HCT116 (cell line): ENCODE measurements around the gene FAM221A. TPM values are rescaled to one million over a fixed set of nuclear protein-coding genes. Genes with fewer than 3 reads are reported as not detected.
A peak's percentile ranks its signal among the peaks of the same experiment; 100 is the strongest.

Source experiments
- ATAC-seq: fragments of 200-7000 bp; cut with Tn5 transposase; 2 replicates; pipeline ENCODE4 v1.9.1; 2020; ENCODE audit warnings: mild to moderate bottlenecking, moderate library complexity
- BruUV-seq: library from RNA; stranded (reverse); fragments of 400-500 nt; replicated peaks from 2 replicates; lab custom pipeline; 2021; lab: Mats Ljungman, UMichigan
- CTCF ChIA-PET: fragments of 300-600 bp; sonication (Branson Sonifier 250); formaldehyde crosslinking; loops from one replicate; lab custom pipeline; 2021; ENCODE audit warnings: antibody characterized with exemption; lab: Charles Lee
- POLR2A ChIA-PET: fragments of 300-600, 350-600 bp; sonication (Branson Sonifier 250); formaldehyde crosslinking; loops from one replicate; lab custom pipeline; 2021; ENCODE audit warnings: antibody characterized with exemption; lab: Charles Lee
- RAD21 ChIA-PET, 2 experiments: fragments of 300-600 bp; sonication (Branson Sonifier 250); formaldehyde crosslinking; loops; one replicate each; lab custom pipeline; 2023; ENCODE audit warnings: low total read pairs in 2 of 2; ENCODE audit not compliant: uncharacterized antibody in 2 of 2, unreplicated experiment in 2 of 2, low non-redundant PET in 1 of 2; lab: Charles Lee
- DNase-seq: peaks from one replicate; pipeline ENCODE4 v3.0.0-alpha.2; 2010; ENCODE audit warnings: low read depth, low spot score
- H2AFZ ChIP-seq: fragments of 200-600 bp; shearing (Covaris generic), sonication (generic); 2 replicates; pipeline ENCODE4 v1.6.1; 2017; ENCODE audit warnings: low read depth, mixed run types, mixed read lengths, antibody characterized with exemption, low read length; ENCODE audit not compliant: poor library complexity, severe bottlenecking
- H3K27ac ChIP-seq: 2 replicates; pipeline ENCODE4 v1.5.1; 2012; ENCODE audit warnings: low read depth, low read length
- H3K27me3 ChIP-seq: fragments of 200-600 bp; sonication (generic); 2 replicates; pipeline ENCODE4 v1.6.1; 2016; ENCODE audit warnings: mixed run types, low read length, mixed read lengths; ENCODE audit not compliant: insufficient read depth
- H3K36me3 ChIP-seq, 2 experiments: fragments of 200-500 bp in 1 of 2; fragments of 200-600 bp in 1 of 2; sonication (Bioruptor generic) in 1 of 2; sonication (generic) in 1 of 2; 2 replicates each; pipeline versions ENCODE4 v1.5.1 to v1.6.1; 2014 to 2016; ENCODE audit warnings: low read length in 2 of 2, inconsistent platforms in 1 of 2, mixed read lengths in 1 of 2, mixed run types in 1 of 2; ENCODE audit not compliant: insufficient read depth in 2 of 2, control insufficient read depth in 1 of 2
- H3K4me1 ChIP-seq, 2 experiments: fragments of 200-600 bp in 1 of 2; sonication (generic) in 1 of 2; 2 replicates each; pipeline versions ENCODE4 v1.5.1 to v1.6.1; 2012 to 2017; ENCODE audit warnings: low read length in 2 of 2, inconsistent platforms in 1 of 2, mild to moderate bottlenecking in 1 of 2, mixed read lengths in 1 of 2, mixed run types in 1 of 2, moderate library complexity in 1 of 2; ENCODE audit not compliant: insufficient read depth in 2 of 2, control insufficient read depth in 1 of 2
- H3K4me2 ChIP-seq: fragments of 200-600 bp; sonication (generic); 2 replicates; pipeline ENCODE4 v1.6.1; 2017; ENCODE audit warnings: mixed run types, low read length, mixed read lengths
- H3K4me3 ChIP-seq, 2 experiments: fragments of 200-600 bp in 1 of 2; sonication (generic) in 1 of 2; replicated peaks in 1 of 2; 2 replicates each; pipeline ENCODE4 v1.5.1; 2011 to 2016; ENCODE audit warnings: low read length in 2 of 2, control low read depth in 1 of 2, low read depth in 1 of 2, mild to moderate bottlenecking in 1 of 2, mixed read lengths in 1 of 2, mixed run types in 1 of 2
- H3K79me2 ChIP-seq: fragments of 200-600 bp; sonication (generic); 2 replicates; pipeline ENCODE4 v1.6.1; 2017; ENCODE audit warnings: mild to moderate bottlenecking, mixed run types, low read length, moderate library complexity, mixed read lengths; ENCODE audit not compliant: insufficient read depth
- H3K9ac ChIP-seq: fragments of 200-600 bp; sonication (generic); 2 replicates; pipeline ENCODE4 v1.6.1; 2016; ENCODE audit warnings: low read length, mixed read lengths
- H3K9me2 ChIP-seq: fragments of 200-600 bp; sonication (generic), shearing (Covaris generic); 2 replicates; pipeline ENCODE4 v1.6.1; 2017; ENCODE audit warnings: mixed run types, mild to moderate bottlenecking, moderate library complexity; ENCODE audit not compliant: insufficient read depth
- H3K9me3 ChIP-seq, 2 experiments: fragments of 200-500 bp in 1 of 2; fragments of 200-600 bp in 1 of 2; sonication (Bioruptor generic) in 1 of 2; sonication (generic) in 1 of 2; 2 replicates each; pipeline ENCODE4 v1.6.1; 2014 to 2017; ENCODE audit warnings: low read length in 2 of 2, mixed read lengths in 2 of 2, inconsistent platforms in 1 of 2, low read depth in 1 of 2, mild to moderate bottlenecking in 1 of 2, mixed run types in 1 of 2, moderate library complexity in 1 of 2; ENCODE audit not compliant: control insufficient read depth in 1 of 2, insufficient read depth in 1 of 2
- H4K20me1 ChIP-seq: fragments of 200-600 bp; sonication (generic), shearing (Covaris generic); 2 replicates; pipeline ENCODE4 v1.6.1; 2017; ENCODE audit warnings: mixed run types, mild to moderate bottlenecking, moderate library complexity; ENCODE audit not compliant: insufficient read depth
- CBX3 ChIP-seq: IDR thresholded peaks from 2 replicates; pipeline ENCODE4 v1.6.1; 2012; ENCODE audit warnings: low read depth
- CEBPB ChIP-seq: IDR thresholded peaks from 2 replicates; pipeline ENCODE4 v1.6.1; 2012; ENCODE audit warnings: low read depth
- EGR1 ChIP-seq: IDR thresholded peaks from 2 replicates; pipeline ENCODE4 v1.6.1; 2012; ENCODE audit warnings: low read depth
- EZH2 ChIP-seq: fragments of 200-600 bp; sonication (generic); IDR thresholded peaks from 2 replicates; pipeline ENCODE4 v1.6.1; 2017; ENCODE audit warnings: antibody characterized with exemption, mixed run types
- EZH2phosphoT487 ChIP-seq: fragments of 200-600 bp; IDR thresholded peaks from 2 replicates; pipeline ENCODE4 v1.6.1; 2018; ENCODE audit warnings: antibody characterized with exemption, borderline replicate concordance
- FOSL1 ChIP-seq: IDR thresholded peaks from 2 replicates; pipeline ENCODE4 v1.6.1; 2012; ENCODE audit warnings: low read depth
- POLR2A ChIP-seq: IDR thresholded peaks from 2 replicates; pipeline ENCODE4 v1.7.0; 2011; ENCODE audit warnings: borderline replicate concordance; ENCODE audit not compliant: insufficient read depth, insufficient read length; ENCODE audit errors: extremely low read depth
- POLR2AphosphoS5 ChIP-seq: IDR thresholded peaks from 2 replicates; pipeline ENCODE4 v1.6.1; 2011; ENCODE audit warnings: mild to moderate bottlenecking, low read depth, low read length, moderate library complexity
- intact Hi-C: fragments of 100-400 bp; cut with micrococcal nuclease; formaldehyde crosslinking; loops from 2 replicates; pipeline ENCODE4 v1.10.0; 2022
- total RNA-seq: library from RNA; stranded (reverse); gene quantifications from one replicate; pipeline ENCODE4 v1.2.1, GENCODE V29; 2021; ENCODE audit not compliant: unreplicated experiment
- TF ChIP-seq, protein P1 (sequence below), 3 experiments: fragments of 200-600 bp in 1 of 3; sonication (generic) in 1 of 3; IDR thresholded peaks in 2 of 3; conservative IDR thresholded peaks in 1 of 3; 2 replicates each; pipeline ENCODE4 v1.5.1; 2012 to 2017; ENCODE audit warnings: low read depth in 2 of 3, low read length in 2 of 3, antibody characterized with exemption in 1 of 3, borderline replicate concordance in 1 of 3, control low read depth in 1 of 3, mild to moderate bottlenecking in 1 of 3, mixed read lengths in 1 of 3, mixed run types in 1 of 3, moderate library complexity in 1 of 3; ENCODE audit not compliant: insufficient read depth in 1 of 3
- TF ChIP-seq, protein P2 (sequence below): IDR thresholded peaks from 2 replicates; pipeline ENCODE4 v1.6.1; 2012

FAM221A gene
- total RNA-seq, 1 experiment from 2014 or later = 2.2 TPM

DNA sequence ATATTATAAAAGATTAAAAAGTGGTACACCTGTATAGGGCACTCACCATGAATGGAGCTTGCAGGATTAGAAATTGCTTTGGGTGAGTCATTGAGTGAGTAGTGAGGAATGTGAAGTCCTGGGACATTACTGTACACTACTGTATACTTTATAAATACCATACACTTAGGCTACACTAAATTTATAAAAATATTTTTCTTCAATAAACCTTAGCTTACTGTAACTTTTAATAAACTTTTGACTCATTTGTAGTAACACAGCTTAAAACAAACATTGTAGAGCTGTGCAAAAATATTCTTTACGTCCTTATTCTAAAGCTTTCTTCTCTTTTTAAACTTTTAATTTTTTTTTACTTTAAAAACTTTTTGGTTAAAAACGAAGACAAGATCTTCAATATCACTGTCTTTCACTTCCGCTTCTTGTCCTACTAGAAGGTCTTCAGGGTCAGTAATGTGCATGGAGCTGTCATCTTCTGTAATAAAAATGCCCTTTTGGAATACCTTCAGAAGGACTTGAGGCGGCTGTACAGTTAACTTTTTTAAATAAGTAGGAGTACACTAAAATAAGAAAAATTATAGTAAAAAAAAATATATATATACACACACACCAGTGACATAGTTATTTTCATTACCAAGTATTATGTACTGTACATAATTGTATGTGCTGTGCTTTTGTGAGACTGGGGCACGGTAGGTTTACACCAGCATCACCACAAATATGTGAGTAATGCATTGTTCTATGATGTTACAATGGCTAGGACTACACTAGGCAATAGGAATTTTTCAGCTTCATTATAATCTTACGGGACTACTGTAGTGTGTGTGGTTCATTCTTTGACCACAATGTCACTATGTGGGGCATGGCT is 33.5 kb downstream of the FAM221A start:
- no peaks in the 10 kb centered on the region for H3K27me3 ChIP-seq
- ChIA-PET POLR2A (no interaction called here), RAD21 (interaction anchor here in 1 of 2 experiments (0.9 to 1.4 kb wide), 2 partner anchors 144 to 167 kb away, joined by 3 read pairs; no protein-coding TSS in a partner anchor), CTCF (interaction anchor here (1.1 to 7.1 kb wide), 5 partner anchors 17 to 441 kb away, joined by 3 to 49 read pairs (median 6); partner anchors contain the start of gene CCDC126)
- no peaks in the 10 kb centered on the region for H3K79me2 ChIP-seq
- intact Hi-C loops = loop anchor here (2.0 to 5.0 kb wide), 2 partner anchors 283 to 441 kb away; no protein-coding TSS in a partner anchor
- no peaks in the 10 kb centered on the region for H4K20me1 ChIP-seq
- DNase-seq = no peak
- H3K9me2 ChIP-seq = no peaks in the 10 kb centered on the region
- H3K4me2 ChIP-seq = peak overlapping the region; percentile 35
- peak; percentile 83 for ATAC-seq
- no TSS peak for BruUV-seq
- H3K4me3 ChIP-seq = no peak overlapping the region
- H2AFZ ChIP-seq = peak overlapping the region; percentile 86
- no peaks in the 10 kb centered on the region for H3K36me3 ChIP-seq
- H3K4me1 ChIP-seq = peaks cover 0 to 17% of the 10 kb centered on the region in 2 experiments; a peak in 2 of 4 replicates
- H3K27ac ChIP-seq = no peak overlapping the region
- no peaks in the 10 kb centered on the region for H3K9me3 ChIP-seq
- no peak overlapping the region for H3K9ac ChIP-seq
- peak; percentile 25; the same call in 1 of the 2 replicates for TF ChIP-seq FOSL1
- TF ChIP-seq EGR1 = no peak
- TF ChIP-seq, all 23 proteins: peak for 1

DNA sequence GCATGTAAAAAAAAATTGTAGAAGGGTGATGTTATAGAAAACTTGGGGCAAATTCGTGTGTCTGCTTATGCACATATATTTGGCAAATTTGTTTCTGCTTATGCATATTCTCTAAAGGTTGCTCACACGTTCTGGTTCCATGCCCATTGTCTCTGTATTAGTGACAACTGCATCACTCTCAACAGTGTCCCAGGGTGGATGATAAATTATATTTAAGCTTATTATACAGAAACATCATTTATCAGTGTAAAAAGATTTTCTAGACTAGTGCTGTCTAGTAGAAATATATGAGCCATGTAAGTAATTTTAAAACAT is 34.1 kb downstream of the FAM221A start:
- Histone ChIP-seq H2AFZ (peak overlapping the region; percentile 64), H4K20me1 (no peaks in the 10 kb centered on the region), H3K9ac (no peak overlapping the region), H3K4me1 (peaks cover 0 to 17% of the 10 kb centered on the region in 2 experiments; a peak in 2 of 4 replicates), H3K27ac (no peak overlapping the region), H3K4me2 (peak overlapping the region; percentile 23; the same call in 1 of the 2 replicates), H3K27me3 (no peaks in the 10 kb centered on the region), H3K9me2 (no peaks in the 10 kb centered on the region), H3K9me3 (no peaks in the 10 kb centered on the region), H3K79me2 (no peaks in the 10 kb centered on the region), H3K36me3 (no peaks in the 10 kb centered on the region), H3K4me3 (no peak overlapping the region)
- BruUV-seq = no TSS peak
- intact Hi-C loops = loop anchor here (5.0 kb wide), 1 partner anchor 442 kb away; no protein-coding TSS in a partner anchor
- RAD21 ChIA-PET = interaction anchor here in 1 of 2 experiments (1.4 kb wide), 1 partner anchor 144 kb away, joined by 3 read pairs; no protein-coding TSS in a partner anchor
- CTCF ChIA-PET = interaction anchor here (1.1 to 7.1 kb wide), 6 partner anchors 17 to 441 kb away, joined by 3 to 49 read pairs (median 4); partner anchors contain the start of gene CCDC126
- POLR2A ChIA-PET = no interaction called here
- DNase-seq = no peak
- TF ChIP-seq, protein P1, sequence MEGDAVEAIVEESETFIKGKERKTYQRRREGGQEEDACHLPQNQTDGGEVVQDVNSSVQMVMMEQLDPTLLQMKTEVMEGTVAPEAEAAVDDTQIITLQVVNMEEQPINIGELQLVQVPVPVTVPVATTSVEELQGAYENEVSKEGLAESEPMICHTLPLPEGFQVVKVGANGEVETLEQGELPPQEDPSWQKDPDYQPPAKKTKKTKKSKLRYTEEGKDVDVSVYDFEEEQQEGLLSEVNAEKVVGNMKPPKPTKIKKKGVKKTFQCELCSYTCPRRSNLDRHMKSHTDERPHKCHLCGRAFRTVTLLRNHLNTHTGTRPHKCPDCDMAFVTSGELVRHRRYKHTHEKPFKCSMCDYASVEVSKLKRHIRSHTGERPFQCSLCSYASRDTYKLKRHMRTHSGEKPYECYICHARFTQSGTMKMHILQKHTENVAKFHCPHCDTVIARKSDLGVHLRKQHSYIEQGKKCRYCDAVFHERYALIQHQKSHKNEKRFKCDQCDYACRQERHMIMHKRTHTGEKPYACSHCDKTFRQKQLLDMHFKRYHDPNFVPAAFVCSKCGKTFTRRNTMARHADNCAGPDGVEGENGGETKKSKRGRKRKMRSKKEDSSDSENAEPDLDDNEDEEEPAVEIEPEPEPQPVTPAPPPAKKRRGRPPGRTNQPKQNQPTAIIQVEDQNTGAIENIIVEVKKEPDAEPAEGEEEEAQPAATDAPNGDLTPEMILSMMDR (IDR thresholded peaks at IDR 0.05 in 2 of 3, conservative IDR thresholded peaks at IDR 0.05 in 1 of 3; ENCODE audit: borderline replicate concordance in 1 of 3, insufficient read depth in 1 of 3, low read depth in 2 of 3, low read length in 2 of 3) = no peak
- no peak for TF ChIP-seq CEBPB
- no peak for TF ChIP-seq POLR2AphosphoS5
- no peak for TF ChIP-seq EZH2phosphoT487
- TF ChIP-seq EGR1 = no peak
- no peak for TF ChIP-seq EZH2
- no peak for TF ChIP-seq CBX3
- no peak for TF ChIP-seq FOSL1
- TF ChIP-seq, protein P2, sequence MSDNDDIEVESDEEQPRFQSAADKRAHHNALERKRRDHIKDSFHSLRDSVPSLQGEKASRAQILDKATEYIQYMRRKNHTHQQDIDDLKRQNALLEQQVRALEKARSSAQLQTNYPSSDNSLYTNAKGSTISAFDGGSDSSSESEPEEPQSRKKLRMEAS = no peak
- no peak for TF ChIP-seq POLR2A
- peak; percentile 26; the same call in 1 of the 2 replicates for ATAC-seq
